ENCODE measurements around the gene TTC39A.
A peak's percentile ranks its signal among the peaks of the same experiment; 100 is the strongest.

TTC39A gene

GRCh38 chr1:51313268-51313852 lies 17.0 kb downstream of the TTC39A start:
- Histone ChIP-seq H3K27ac (replicated peaks; ENCODE audit: low read length) (no peak overlapping the region), H2AFZ (ENCODE audit: low read length) (no peak overlapping the region), H2BK120ac (ENCODE audit: low read depth, low read length) (no peak overlapping the region), H3K14ac (ENCODE audit: low read length) (no peak overlapping the region), H3K4me1 (ENCODE audit: control insufficient read depth in 2 of 2, insufficient read depth in 1 of 2, low read depth in 1 of 2, low read length in 2 of 2) (peaks cover 2 to 9% of the 10 kb centered on the region in 2 donors), H3K4me3 (ENCODE audit: low read length in 2 of 2) (no peak overlapping the region), H2AK5ac (ENCODE audit: low read depth, low read length) (no peak overlapping the region), H2BK5ac (ENCODE audit: low read length) (no peak overlapping the region), H3K9ac (ENCODE audit: low read depth, low read length, poor library complexity) (no peak overlapping the region), H3K79me1 (ENCODE audit: low read depth, low read length) (no peaks in the 10 kb centered on the region), H3K36me3 (replicated peaks in 1 of 2; ENCODE audit: control insufficient read depth in 2 of 2, insufficient read depth in 2 of 2, low read length in 2 of 2) (no peaks in the 10 kb centered on the region), H3K9me3 (replicated peaks in 1 of 2; ENCODE audit: control insufficient read depth in 2 of 2, insufficient read depth in 1 of 2, low read depth in 1 of 2, low read length in 2 of 2) (no peaks in the 10 kb centered on the region), H3K18ac (ENCODE audit: low read length) (no peak overlapping the region), H2BK15ac (ENCODE audit: low read length) (no peak overlapping the region), H3K23ac (ENCODE audit: low read depth, low read length, poor library complexity) (no peak overlapping the region), H4K8ac (ENCODE audit: low read depth, low read length) (no peak overlapping the region), H3K4me2 (ENCODE audit: insufficient read depth, low read length, poor library complexity, severe bottlenecking) (no peak overlapping the region), H3K4ac (ENCODE audit: low read length) (no peak overlapping the region), H2BK12ac (ENCODE audit: low read length) (no peak overlapping the region), H4K91ac (ENCODE audit: low read depth, low read length, poor library complexity) (no peak overlapping the region), H3K27me3 (ENCODE audit: control insufficient read depth in 3 of 3, insufficient read depth in 3 of 3, low read depth in 1 of 3, low read length in 3 of 3) (peaks cover 0 to 12% (median 0%) of the 10 kb centered on the region in 3 experiments)
- no CpG with 5 or more reads among the region's 5 CpGs for WGBS, 2 donors (ENCODE audit: extremely low coverage in 2 of 2, insufficient read length in 2 of 2, insufficient replicate concordance in 1 of 2)
- no peak for DNase-seq (ENCODE audit: low spot score)

GRCh38 chr1:51312718-51313117 lies 17.6 kb downstream of the TTC39A start:
- Histone ChIP-seq H3K14ac (ENCODE audit: low read length) (peak overlapping the region; percentile 15), H2BK12ac (ENCODE audit: low read length) (no peak overlapping the region), H3K27ac (replicated peaks; ENCODE audit: low read length) (no peak overlapping the region), H3K36me3 (replicated peaks in 1 of 2; ENCODE audit: control insufficient read depth in 2 of 2, insufficient read depth in 2 of 2, low read length in 2 of 2) (no peaks in the 10 kb centered on the region), H2AFZ (ENCODE audit: low read length) (no peak overlapping the region), H3K23ac (ENCODE audit: low read depth, low read length, poor library complexity) (no peak overlapping the region), H3K79me1 (ENCODE audit: low read depth, low read length) (no peaks in the 10 kb centered on the region), H3K9ac (ENCODE audit: low read depth, low read length, poor library complexity) (no peak overlapping the region), H3K4me2 (ENCODE audit: insufficient read depth, low read length, poor library complexity, severe bottlenecking) (no peak overlapping the region), H3K18ac (ENCODE audit: low read length) (no peak overlapping the region), H3K9me3 (replicated peaks in 1 of 2; ENCODE audit: control insufficient read depth in 2 of 2, insufficient read depth in 1 of 2, low read depth in 1 of 2, low read length in 2 of 2) (no peaks in the 10 kb centered on the region), H4K91ac (ENCODE audit: low read depth, low read length, poor library complexity) (no peak overlapping the region), H2BK15ac (ENCODE audit: low read length) (no peak overlapping the region), H3K4ac (ENCODE audit: low read length) (no peak overlapping the region), H2AK5ac (ENCODE audit: low read depth, low read length) (no peak overlapping the region), H2BK120ac (ENCODE audit: low read depth, low read length) (no peak overlapping the region), H3K27me3 (ENCODE audit: control insufficient read depth in 3 of 3, insufficient read depth in 3 of 3, low read depth in 1 of 3, low read length in 3 of 3) (peaks cover 0 to 12% (median 0%) of the 10 kb centered on the region in 3 experiments), H2BK5ac (ENCODE audit: low read length) (no peak overlapping the region), H3K4me3 (ENCODE audit: low read length in 2 of 2) (no peak overlapping the region), H3K4me1 (ENCODE audit: control insufficient read depth in 2 of 2, insufficient read depth in 1 of 2, low read depth in 1 of 2, low read length in 2 of 2) (peaks cover 2 to 9% of the 10 kb centered on the region in 2 donors), H4K8ac (ENCODE audit: low read depth, low read length) (no peak overlapping the region)
- no CpG with 5 or more reads among the region's 4 CpGs for WGBS, 2 donors (ENCODE audit: extremely low coverage in 2 of 2, insufficient read length in 2 of 2, insufficient replicate concordance in 1 of 2)
- no peak for DNase-seq (ENCODE audit: low spot score)

GRCh38 chr1:51311826-51312225 lies 18.5 kb downstream of the TTC39A start:
- H2BK12ac ChIP-seq (ENCODE audit: low read length) = no peak overlapping the region
- no peak overlapping the region for H2BK120ac ChIP-seq (ENCODE audit: low read depth, low read length)
- H3K9me3 ChIP-seq (replicated peaks in 1 of 2; ENCODE audit: control insufficient read depth in 2 of 2, insufficient read depth in 1 of 2, low read depth in 1 of 2, low read length in 2 of 2) = no peaks in the 10 kb centered on the region
- H3K14ac ChIP-seq (ENCODE audit: low read length) = no peak overlapping the region
- no peak overlapping the region for H2BK15ac ChIP-seq (ENCODE audit: low read length)
- no peak overlapping the region for H4K8ac ChIP-seq (ENCODE audit: low read depth, low read length)
- H3K4me1 ChIP-seq (ENCODE audit: control insufficient read depth in 2 of 2, insufficient read depth in 1 of 2, low read depth in 1 of 2, low read length in 2 of 2) = peaks cover 2 to 5% of the 10 kb centered on the region in 2 donors
- H3K4me3 ChIP-seq (ENCODE audit: low read length in 2 of 2) = no peak overlapping the region
- H2BK5ac ChIP-seq (ENCODE audit: low read length) = no peak overlapping the region
- no peak overlapping the region for H3K4ac ChIP-seq (ENCODE audit: low read length)
- H2AK5ac ChIP-seq (ENCODE audit: low read depth, low read length) = no peak overlapping the region
- no peak overlapping the region for H3K23ac ChIP-seq (ENCODE audit: low read depth, low read length, poor library complexity)
- H3K4me2 ChIP-seq (ENCODE audit: insufficient read depth, low read length, poor library complexity, severe bottlenecking) = no peak overlapping the region
- WGBS, 2 donors (ENCODE audit: extremely low coverage in 2 of 2, insufficient read length in 2 of 2, insufficient replicate concordance in 1 of 2) = no CpG with 5 or more reads among the region's 5 CpGs
- no peaks in the 10 kb centered on the region for H3K36me3 ChIP-seq (replicated peaks in 1 of 2; ENCODE audit: control insufficient read depth in 2 of 2, insufficient read depth in 2 of 2, low read length in 2 of 2)
- no peak overlapping the region for H2AFZ ChIP-seq (ENCODE audit: low read length)
- H3K27me3 ChIP-seq (ENCODE audit: control insufficient read depth in 3 of 3, insufficient read depth in 3 of 3, low read depth in 1 of 3, low read length in 3 of 3) = peaks cover 0 to 15% (median 0%) of the 10 kb centered on the region in 3 experiments
- no peaks in the 10 kb centered on the region for H3K79me1 ChIP-seq (ENCODE audit: low read depth, low read length)
- H3K27ac ChIP-seq (replicated peaks; ENCODE audit: low read length) = no peak overlapping the region
- DNase-seq (ENCODE audit: low spot score) = no peak
- H3K18ac ChIP-seq (ENCODE audit: low read length) = no peak overlapping the region
- H4K91ac ChIP-seq (ENCODE audit: low read depth, low read length, poor library complexity) = no peak overlapping the region
- H3K9ac ChIP-seq (ENCODE audit: low read depth, low read length, poor library complexity) = no peak overlapping the region

- H2BK120ac ChIP-seq (ENCODE audit: low read depth, low read length) = no peak overlapping the region
- H2BK5ac ChIP-seq (ENCODE audit: low read length) = no peak overlapping the region
- WGBS, 2 donors (ENCODE audit: extremely low coverage in 2 of 2, insufficient read length in 2 of 2, insufficient replicate concordance in 1 of 2) = no CpG with 5 or more reads among the region's 15 CpGs
Observed at GRCh38 chr1:51310871-51311613, 19.3 kb downstream of the TTC39A start.

More at GRCh38 chr1:51310871-51311613, 19.3 kb downstream of the TTC39A start:
- peak overlapping the region; percentile 38 for H2AK5ac ChIP-seq (ENCODE audit: low read depth, low read length)
- DNase-seq (ENCODE audit: low spot score) = no peak
- no peak overlapping the region for H4K91ac ChIP-seq (ENCODE audit: low read depth, low read length, poor library complexity)
- no peaks in the 10 kb centered on the region for H3K9me3 ChIP-seq (replicated peaks in 1 of 2; ENCODE audit: control insufficient read depth in 2 of 2, insufficient read depth in 1 of 2, low read depth in 1 of 2, low read length in 2 of 2)
- H3K4me1 ChIP-seq (ENCODE audit: control insufficient read depth in 2 of 2, insufficient read depth in 1 of 2, low read depth in 1 of 2, low read length in 2 of 2) = peaks cover 2% of the 10 kb centered on the region in 2 donors
- no peak overlapping the region for H3K23ac ChIP-seq (ENCODE audit: low read depth, low read length, poor library complexity)
- H3K4me3 ChIP-seq (ENCODE audit: low read length in 2 of 2) = no peak overlapping the region
- H2BK12ac ChIP-seq (ENCODE audit: low read length) = no peak overlapping the region
- no peak overlapping the region for H3K4me2 ChIP-seq (ENCODE audit: insufficient read depth, low read length, poor library complexity, severe bottlenecking)
- no peaks in the 10 kb centered on the region for H3K36me3 ChIP-seq (replicated peaks in 1 of 2; ENCODE audit: control insufficient read depth in 2 of 2, insufficient read depth in 2 of 2, low read length in 2 of 2)
- H4K8ac ChIP-seq (ENCODE audit: low read depth, low read length) = no peak overlapping the region
- H3K27ac ChIP-seq (replicated peaks; ENCODE audit: low read length) = no peak overlapping the region
- H3K27me3 ChIP-seq (ENCODE audit: control insufficient read depth in 3 of 3, insufficient read depth in 3 of 3, low read depth in 1 of 3, low read length in 3 of 3) = peaks cover 0 to 16% (median 0%) of the 10 kb centered on the region in 3 experiments
- no peak overlapping the region for H3K4ac ChIP-seq (ENCODE audit: low read length)
- no peak overlapping the region for H2AFZ ChIP-seq (ENCODE audit: low read length)
- peak overlapping the region; percentile 44 for H3K18ac ChIP-seq (ENCODE audit: low read length)
- H3K79me1 ChIP-seq (ENCODE audit: low read depth, low read length) = no peaks in the 10 kb centered on the region
- H3K9ac ChIP-seq (ENCODE audit: low read depth, low read length, poor library complexity) = peak overlapping the region; percentile 53
- no peak overlapping the region for H3K14ac ChIP-seq (ENCODE audit: low read length)
- H2BK15ac ChIP-seq (ENCODE audit: low read length) = no peak overlapping the region

Data from neuronal stem cell (in vitro differentiated cells).